HCT116 (cell line): Measurements from ENCODE around the gene IL10. TPM values are rescaled to one million over a fixed set of nuclear protein-coding genes. Genes with fewer than 3 reads are reported as not detected.

ENCODE experiments used
- ATAC-seq: fragments of 200-7000 bp; cut with Tn5 transposase; 2 replicates; pipeline ENCODE4 v1.9.1; 2020; ENCODE audit warnings: mild to moderate bottlenecking, moderate library complexity
- BruUV-seq: library from RNA; stranded (reverse); fragments of 400-500 nt; replicated peaks from 2 replicates; lab custom pipeline; 2021; lab: Mats Ljungman, UMichigan
- CTCF ChIA-PET: fragments of 300-600 bp; sonication (Branson Sonifier 250); formaldehyde crosslinking; loops from one replicate; lab custom pipeline; 2021; ENCODE audit warnings: antibody characterized with exemption; lab: Charles Lee
- POLR2A ChIA-PET: fragments of 300-600, 350-600 bp; sonication (Branson Sonifier 250); formaldehyde crosslinking; loops from one replicate; lab custom pipeline; 2021; ENCODE audit warnings: antibody characterized with exemption; lab: Charles Lee
- RAD21 ChIA-PET, 2 experiments: fragments of 300-600 bp; sonication (Branson Sonifier 250); formaldehyde crosslinking; loops; one replicate each; lab custom pipeline; 2023; ENCODE audit warnings: low total read pairs in 2 of 2; ENCODE audit not compliant: uncharacterized antibody in 2 of 2, unreplicated experiment in 2 of 2, low non-redundant PET in 1 of 2; lab: Charles Lee
- DNase-seq: peaks from one replicate; pipeline ENCODE4 v3.0.0-alpha.2; 2010; ENCODE audit warnings: low read depth, low spot score
- H2AFZ ChIP-seq: fragments of 200-600 bp; shearing (Covaris generic), sonication (generic); 2 replicates; pipeline ENCODE4 v1.6.1; 2017; ENCODE audit warnings: low read depth, mixed run types, mixed read lengths, antibody characterized with exemption, low read length; ENCODE audit not compliant: poor library complexity, severe bottlenecking
- H3K27ac ChIP-seq: 2 replicates; pipeline ENCODE4 v1.5.1; 2012; ENCODE audit warnings: low read depth, low read length
- H3K27me3 ChIP-seq: fragments of 200-600 bp; sonication (generic); 2 replicates; pipeline ENCODE4 v1.6.1; 2016; ENCODE audit warnings: mixed run types, low read length, mixed read lengths; ENCODE audit not compliant: insufficient read depth
- H3K36me3 ChIP-seq, 2 experiments: fragments of 200-500 bp in 1 of 2; fragments of 200-600 bp in 1 of 2; sonication (Bioruptor generic) in 1 of 2; sonication (generic) in 1 of 2; 2 replicates each; pipeline versions ENCODE4 v1.5.1 to v1.6.1; 2014 to 2016; ENCODE audit warnings: low read length in 2 of 2, inconsistent platforms in 1 of 2, mixed read lengths in 1 of 2, mixed run types in 1 of 2; ENCODE audit not compliant: insufficient read depth in 2 of 2, control insufficient read depth in 1 of 2
- H3K4me1 ChIP-seq, 2 experiments: fragments of 200-600 bp in 1 of 2; sonication (generic) in 1 of 2; 2 replicates each; pipeline versions ENCODE4 v1.5.1 to v1.6.1; 2012 to 2017; ENCODE audit warnings: low read length in 2 of 2, inconsistent platforms in 1 of 2, mild to moderate bottlenecking in 1 of 2, mixed read lengths in 1 of 2, mixed run types in 1 of 2, moderate library complexity in 1 of 2; ENCODE audit not compliant: insufficient read depth in 2 of 2, control insufficient read depth in 1 of 2
- H3K4me2 ChIP-seq: fragments of 200-600 bp; sonication (generic); 2 replicates; pipeline ENCODE4 v1.6.1; 2017; ENCODE audit warnings: mixed run types, low read length, mixed read lengths
- H3K4me3 ChIP-seq, 2 experiments: fragments of 200-600 bp in 1 of 2; sonication (generic) in 1 of 2; replicated peaks in 1 of 2; 2 replicates each; pipeline ENCODE4 v1.5.1; 2011 to 2016; ENCODE audit warnings: low read length in 2 of 2, control low read depth in 1 of 2, low read depth in 1 of 2, mild to moderate bottlenecking in 1 of 2, mixed read lengths in 1 of 2, mixed run types in 1 of 2
- H3K79me2 ChIP-seq: fragments of 200-600 bp; sonication (generic); 2 replicates; pipeline ENCODE4 v1.6.1; 2017; ENCODE audit warnings: mild to moderate bottlenecking, mixed run types, low read length, moderate library complexity, mixed read lengths; ENCODE audit not compliant: insufficient read depth
- H3K9ac ChIP-seq: fragments of 200-600 bp; sonication (generic); 2 replicates; pipeline ENCODE4 v1.6.1; 2016; ENCODE audit warnings: low read length, mixed read lengths
- H3K9me2 ChIP-seq: fragments of 200-600 bp; sonication (generic), shearing (Covaris generic); 2 replicates; pipeline ENCODE4 v1.6.1; 2017; ENCODE audit warnings: mixed run types, mild to moderate bottlenecking, moderate library complexity; ENCODE audit not compliant: insufficient read depth
- H3K9me3 ChIP-seq, 2 experiments: fragments of 200-500 bp in 1 of 2; fragments of 200-600 bp in 1 of 2; sonication (Bioruptor generic) in 1 of 2; sonication (generic) in 1 of 2; 2 replicates each; pipeline ENCODE4 v1.6.1; 2014 to 2017; ENCODE audit warnings: low read length in 2 of 2, mixed read lengths in 2 of 2, inconsistent platforms in 1 of 2, low read depth in 1 of 2, mild to moderate bottlenecking in 1 of 2, mixed run types in 1 of 2, moderate library complexity in 1 of 2; ENCODE audit not compliant: control insufficient read depth in 1 of 2, insufficient read depth in 1 of 2
- H4K20me1 ChIP-seq: fragments of 200-600 bp; sonication (generic), shearing (Covaris generic); 2 replicates; pipeline ENCODE4 v1.6.1; 2017; ENCODE audit warnings: mixed run types, mild to moderate bottlenecking, moderate library complexity; ENCODE audit not compliant: insufficient read depth
- CEBPB ChIP-seq: IDR thresholded peaks from 2 replicates; pipeline ENCODE4 v1.6.1; 2012; ENCODE audit warnings: low read depth
- EGR1 ChIP-seq: IDR thresholded peaks from 2 replicates; pipeline ENCODE4 v1.6.1; 2012; ENCODE audit warnings: low read depth
- ELF1 ChIP-seq: IDR thresholded peaks from 2 replicates; pipeline ENCODE4 v1.6.1; 2012; ENCODE audit warnings: low read depth, borderline replicate concordance
- FOSL1 ChIP-seq: IDR thresholded peaks from 2 replicates; pipeline ENCODE4 v1.6.1; 2012; ENCODE audit warnings: low read depth
- SP1 ChIP-seq: IDR thresholded peaks from 2 replicates; pipeline ENCODE4 v1.6.1; 2012; ENCODE audit warnings: low read depth
- TCF7L2 ChIP-seq: IDR thresholded peaks from 2 replicates; pipeline ENCODE4 v1.7.0; 2011; ENCODE audit warnings: borderline replicate concordance, inconsistent platforms; ENCODE audit not compliant: insufficient read depth, insufficient read length; ENCODE audit errors: extremely low read depth
- YY1 ChIP-seq: IDR thresholded peaks from 2 replicates; pipeline ENCODE4 v1.6.1; 2011; ENCODE audit warnings: low read length, low read depth, moderate library complexity, mild to moderate bottlenecking; ENCODE audit not compliant: insufficient replicate concordance; ENCODE audit errors: extremely low read depth
- ZFX ChIP-seq: fragments of 450-650 bp; IDR thresholded peaks from 2 replicates; pipeline ENCODE4 v1.6.1; 2017
- intact Hi-C: fragments of 100-400 bp; cut with micrococcal nuclease; formaldehyde crosslinking; loops from 2 replicates; pipeline ENCODE4 v1.10.0; 2022
- total RNA-seq: library from RNA; stranded (reverse); gene quantifications from one replicate; pipeline ENCODE4 v1.2.1, GENCODE V29; 2021; ENCODE audit not compliant: unreplicated experiment
- TF ChIP-seq, protein P1 (sequence below): IDR thresholded peaks from 2 replicates; pipeline ENCODE4 v1.6.1; 2012; ENCODE audit warnings: low read depth

IL10 gene
- total RNA-seq, 1 experiment from 2014 or later, result not detected

DNA sequence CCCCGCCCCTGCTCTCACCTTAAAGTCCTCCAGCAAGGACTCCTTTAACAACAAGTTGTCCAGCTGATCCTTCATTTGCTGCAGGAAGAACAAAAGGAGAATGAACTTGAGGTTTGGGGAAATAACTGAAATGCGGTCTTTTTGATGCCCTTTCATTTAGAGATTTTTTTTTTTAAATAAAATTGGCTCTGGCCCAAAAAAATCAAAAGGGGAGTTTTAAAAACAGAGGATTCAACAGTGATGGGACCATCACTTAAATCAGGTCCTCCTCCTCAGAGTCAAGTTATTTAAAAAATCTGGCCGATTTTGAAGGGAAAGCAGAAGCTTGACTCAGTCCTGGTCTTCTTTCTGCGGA, 979 bp downstream of the IL10 start:
- TF ChIP-seq TCF7L2 (no peak), YY1 (no peak)
- TF ChIP-seq, all 23 proteins: peak for 0
- Histone ChIP-seq H3K27me3 (peaks cover 23% of the 10 kb centered on the region; the same call in 1 of the 2 replicates), H3K9me3 (no peaks in the 10 kb centered on the region), H3K9me2 (no peaks in the 10 kb centered on the region), H4K20me1 (no peaks in the 10 kb centered on the region), H3K9ac (no peak overlapping the region), H3K79me2 (no peaks in the 10 kb centered on the region), H3K36me3 (no peaks in the 10 kb centered on the region), H3K27ac (no peak overlapping the region), H2AFZ (no peak overlapping the region), H3K4me2 (no peak overlapping the region), H3K4me1 (peaks cover 0 to 3% of the 10 kb centered on the region in 2 experiments; a peak in 2 of 4 replicates), H3K4me3 (no peak overlapping the region)
- no TSS peak for BruUV-seq
- ATAC-seq (no peak), DNase-seq (no peak)
- ChIA-PET POLR2A (no interaction called here), CTCF (no interaction called here), RAD21 (no interaction called here)
- intact Hi-C loops, result no loop called here

DNA sequence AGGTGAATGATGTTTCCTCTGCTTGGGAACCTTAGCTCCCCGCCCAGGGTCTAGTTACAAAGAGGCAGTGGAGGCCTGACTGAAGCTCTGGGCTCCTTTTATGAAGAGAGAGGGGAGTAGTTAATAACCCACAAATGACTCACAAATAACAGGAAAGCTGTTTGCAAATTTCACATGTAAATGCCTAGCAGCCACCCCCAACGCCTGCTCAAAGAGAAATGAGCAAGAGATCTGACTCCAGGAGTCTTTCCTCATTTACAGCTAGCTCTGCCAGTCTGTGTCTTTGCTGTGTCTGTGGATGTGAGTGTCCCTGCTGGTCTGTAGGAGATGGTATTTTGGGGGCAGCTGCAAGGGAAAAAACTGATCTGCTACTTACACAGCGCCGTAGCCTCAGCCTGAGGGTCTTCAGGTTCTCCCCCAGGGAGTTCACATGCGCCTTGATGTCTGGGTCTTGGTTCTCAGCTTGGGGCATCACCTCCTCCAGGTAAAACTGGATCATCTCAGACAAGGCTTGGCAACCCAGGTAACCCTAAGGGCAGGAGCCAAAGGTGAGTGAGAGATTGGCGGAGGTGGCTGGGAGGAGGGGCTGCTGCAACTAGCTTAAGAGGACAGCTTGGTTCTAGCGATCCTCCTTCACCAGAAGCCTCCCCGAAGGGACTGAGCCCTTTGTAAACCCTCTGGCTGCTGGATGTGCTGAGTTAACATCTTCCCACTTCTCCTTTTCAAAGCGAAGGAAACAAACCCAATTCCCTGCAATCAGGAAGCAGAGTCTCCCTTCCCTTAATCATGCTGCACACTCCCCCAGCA, 1.6 kb downstream of the IL10 start, which contains the start of gene IL19:
Gene IL19 (plus strand): TSS at position 243 of the 807 bp plus-strand sequence. CDS start 65,890 bp downstream, outside the sequence.
- intact Hi-C loops, result no loop called here
- Histone ChIP-seq H3K27ac (no peak within 1 kb of the TSS), H3K36me3 (no peaks in the 10 kb centered on the region), H3K9ac (no peak within 1 kb of the TSS), H2AFZ (no peak within 1 kb of the TSS), H3K27me3 (peaks cover 17% of the 10 kb centered on the region; the same call in 1 of the 2 replicates), H3K9me3 (no peaks in the 10 kb centered on the region), H3K4me1 (peaks cover 0 to 5% of the 10 kb centered on the region in 2 experiments; a peak in 2 of 4 replicates), H3K9me2 (no peaks in the 10 kb centered on the region), H3K4me2 (no peak within 1 kb of the TSS), H3K79me2 (no peaks in the 10 kb centered on the region), H4K20me1 (no peaks in the 10 kb centered on the region), H3K4me3 (no peak within 1 kb of the TSS)
- CTCF ChIA-PET, result no interaction called here
- RAD21 ChIA-PET, result no interaction called here
- POLR2A ChIA-PET, result no interaction called here
- no TSS peak for BruUV-seq
- no peak for TF ChIP-seq TCF7L2
- TF ChIP-seq ZFX, result no peak
- no peak for TF ChIP-seq SP1
- TF ChIP-seq CEBPB, result no peak
- no peak for TF ChIP-seq EGR1
- TF ChIP-seq, protein P1, sequence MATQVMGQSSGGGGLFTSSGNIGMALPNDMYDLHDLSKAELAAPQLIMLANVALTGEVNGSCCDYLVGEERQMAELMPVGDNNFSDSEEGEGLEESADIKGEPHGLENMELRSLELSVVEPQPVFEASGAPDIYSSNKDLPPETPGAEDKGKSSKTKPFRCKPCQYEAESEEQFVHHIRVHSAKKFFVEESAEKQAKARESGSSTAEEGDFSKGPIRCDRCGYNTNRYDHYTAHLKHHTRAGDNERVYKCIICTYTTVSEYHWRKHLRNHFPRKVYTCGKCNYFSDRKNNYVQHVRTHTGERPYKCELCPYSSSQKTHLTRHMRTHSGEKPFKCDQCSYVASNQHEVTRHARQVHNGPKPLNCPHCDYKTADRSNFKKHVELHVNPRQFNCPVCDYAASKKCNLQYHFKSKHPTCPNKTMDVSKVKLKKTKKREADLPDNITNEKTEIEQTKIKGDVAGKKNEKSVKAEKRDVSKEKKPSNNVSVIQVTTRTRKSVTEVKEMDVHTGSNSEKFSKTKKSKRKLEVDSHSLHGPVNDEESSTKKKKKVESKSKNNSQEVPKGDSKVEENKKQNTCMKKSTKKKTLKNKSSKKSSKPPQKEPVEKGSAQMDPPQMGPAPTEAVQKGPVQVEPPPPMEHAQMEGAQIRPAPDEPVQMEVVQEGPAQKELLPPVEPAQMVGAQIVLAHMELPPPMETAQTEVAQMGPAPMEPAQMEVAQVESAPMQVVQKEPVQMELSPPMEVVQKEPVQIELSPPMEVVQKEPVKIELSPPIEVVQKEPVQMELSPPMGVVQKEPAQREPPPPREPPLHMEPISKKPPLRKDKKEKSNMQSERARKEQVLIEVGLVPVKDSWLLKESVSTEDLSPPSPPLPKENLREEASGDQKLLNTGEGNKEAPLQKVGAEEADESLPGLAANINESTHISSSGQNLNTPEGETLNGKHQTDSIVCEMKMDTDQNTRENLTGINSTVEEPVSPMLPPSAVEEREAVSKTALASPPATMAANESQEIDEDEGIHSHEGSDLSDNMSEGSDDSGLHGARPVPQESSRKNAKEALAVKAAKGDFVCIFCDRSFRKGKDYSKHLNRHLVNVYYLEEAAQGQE, result no peak
- TF ChIP-seq ELF1, result no peak
- TF ChIP-seq FOSL1, result no peak
- DNase-seq, result no peak
- ATAC-seq, result no peak
